Nephron (organoid): ENCODE results near the gene FILIP1.
A peak's percentile ranks its signal among the peaks of the same experiment; 100 is the strongest.

ENCODE experiments used
- H3K27ac Mint-ChIP-seq, 3 experiments: 2 replicates each; pipeline ENCODE4 v1.8.0; 2020; ENCODE audit warnings: mixed read lengths in 3 of 3, mild to moderate bottlenecking in 2 of 3, moderate library complexity in 1 of 3
- H3K27me3 Mint-ChIP-seq: 2 replicates; pipeline ENCODE4 v1.8.0; 2021; ENCODE audit warnings: low read depth, mild to moderate bottlenecking, moderate library complexity, mixed read lengths
- H3K36me3 Mint-ChIP-seq: 2 replicates; pipeline ENCODE4 v1.8.0; 2020; ENCODE audit warnings: low read depth, mixed read lengths
- H3K4me1 Mint-ChIP-seq: 2 replicates; pipeline ENCODE4 v1.8.0; 2020; ENCODE audit warnings: mixed read lengths
- H3K4me3 Mint-ChIP-seq, 3 experiments: 2 replicates each; pipeline ENCODE4 v1.8.0; 2020; ENCODE audit warnings: mild to moderate bottlenecking in 3 of 3, mixed read lengths in 3 of 3, moderate library complexity in 2 of 3
- H3K9me3 Mint-ChIP-seq: 2 replicates; pipeline ENCODE4 v1.8.0; 2020; ENCODE audit warnings: mixed read lengths
- CTCF ChIP-seq, 3 experiments: fragments of 200-600 bp; sonication (generic); IDR thresholded peaks; one replicate each; pipeline ENCODE4 v1.5.0; 2021; ENCODE audit warnings: antibody characterized with exemption in 3 of 3; ENCODE audit not compliant: unreplicated experiment in 3 of 3

The FILIP1 gene

GRCh38 chr6:75283907-75284631 lies 209.5 kb downstream of the FILIP1 start:
- no peaks in the 10 kb centered on the region for H3K9me3 Mint-ChIP-seq

GRCh38 chr6:75282706-75283105 lies 210.9 kb downstream of the FILIP1 start:
- Mint-ChIP-seq H3K4me1 (peaks cover 48% of the 10 kb centered on the region), H3K9me3 (no peaks in the 10 kb centered on the region), H3K27me3 (no peaks in the 10 kb centered on the region), H3K36me3 (peaks cover 3% of the 10 kb centered on the region), H3K27ac (no peak overlapping the region), H3K4me3 (peak overlapping the region in 1 of 3 experiments; percentile 75)
- no peak for TF ChIP-seq CTCF (IDR thresholded peaks at IDR 0.05; ENCODE audit: unreplicated experiment in 3 of 3)

More at GRCh38 chr6:75283907-75284631, 209.5 kb downstream of the FILIP1 start:
- Mint-ChIP-seq H3K27ac (no peak overlapping the region), H3K4me3 (no peak overlapping the region), H3K36me3 (no peaks in the 10 kb centered on the region), H3K4me1 (peaks cover 39% of the 10 kb centered on the region), H3K27me3 (no peaks in the 10 kb centered on the region)
- no peak for TF ChIP-seq CTCF (IDR thresholded peaks at IDR 0.05; ENCODE audit: unreplicated experiment in 3 of 3)

GRCh38 chr6:75281653-75282052 lies 211.9 kb downstream of the FILIP1 start:
- Mint-ChIP-seq H3K27me3 (no peaks in the 10 kb centered on the region), H3K9me3 (no peaks in the 10 kb centered on the region), H3K4me3 (peak overlapping the region; percentile 63 to 76 (median 67)), H3K4me1 (peaks cover 41% of the 10 kb centered on the region), H3K27ac (no peak overlapping the region), H3K36me3 (peaks cover 7% of the 10 kb centered on the region)
- no peak for TF ChIP-seq CTCF (IDR thresholded peaks at IDR 0.05; ENCODE audit: unreplicated experiment in 3 of 3)

- Mint-ChIP-seq H3K27ac (no peak overlapping the region), H3K9me3 (no peaks in the 10 kb centered on the region), H3K27me3 (no peaks in the 10 kb centered on the region), H3K4me1 (peaks cover 36% of the 10 kb centered on the region), H3K36me3 (peaks cover 11% of the 10 kb centered on the region), H3K4me3 (peak overlapping the region in 2 of 3 experiments; percentile 14 to 29)
- TF ChIP-seq CTCF (IDR thresholded peaks at IDR 0.05; ENCODE audit: unreplicated experiment in 3 of 3): no peak
Observed at GRCh38 chr6:75280131-75280855, 213.3 kb downstream of the FILIP1 start.

GRCh38 chr6:75279418-75279817 lies 214.2 kb downstream of the FILIP1 start:
- no peak for TF ChIP-seq CTCF (IDR thresholded peaks at IDR 0.05; ENCODE audit: unreplicated experiment in 3 of 3)
- H3K36me3 Mint-ChIP-seq: peaks cover 16% of the 10 kb centered on the region
- peak overlapping the region in 2 of 3 experiments; percentile 18 to 33 for H3K4me3 Mint-ChIP-seq
- H3K27ac Mint-ChIP-seq: no peak overlapping the region
- H3K4me1 Mint-ChIP-seq: peaks cover 36% of the 10 kb centered on the region
- H3K9me3 Mint-ChIP-seq: no peaks in the 10 kb centered on the region
- H3K27me3 Mint-ChIP-seq: no peaks in the 10 kb centered on the region
